Right renal pelvis (tissue), 4 donors: Measurements from ENCODE around the gene APBB2. TPM values are rescaled to one million over a fixed set of nuclear protein-coding genes. Genes with fewer than 3 reads are reported as not detected.
A peak's percentile ranks its signal among the peaks of the same experiment; 100 is the strongest.

Experiments
- DNase-seq, 4 donors: peaks; one replicate each; pipeline ENCODE4 v3.0.0-alpha.2; 2013; ENCODE audit warnings: low read depth in 4 of 4, low spot score in 3 of 4, missing footprints in 1 of 4
- polyA plus RNA-seq, 4 donors: library from polyadenylated mRNA; unstranded; fragments of 120-200 nt; gene quantifications; one replicate each; pipeline ENCODE4 v1.2.1, GENCODE V29; 2013; ENCODE audit not compliant: insufficient read length in 4 of 4

Gene APBB2
- polyA plus RNA-seq, 4 donors, result 43.8 to 55.1 (median 52.6) TPM

GRCh38 chr4:40881851-40882250 lies 332.5 kb downstream of the APBB2 start:
- DNase-seq, result no peak

DNA sequence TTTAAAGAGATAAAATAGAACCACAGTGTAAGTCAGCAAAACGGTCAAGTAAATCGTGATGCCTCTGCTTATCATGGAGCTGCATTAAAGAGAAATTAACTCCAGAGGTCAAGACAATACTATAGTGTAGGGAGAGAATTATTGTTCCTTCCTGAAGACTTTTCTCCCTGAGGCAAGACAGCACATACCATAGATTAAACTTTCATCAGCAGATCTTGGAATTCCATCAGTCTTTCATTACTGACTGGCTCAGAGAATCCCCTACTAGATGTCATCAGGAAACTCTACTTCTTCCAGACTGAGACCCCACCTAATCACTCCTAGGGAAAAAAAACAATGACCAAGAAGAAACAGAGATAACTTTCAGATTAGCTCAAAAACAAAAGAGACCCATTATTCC lies 333.2 kb downstream of the APBB2 start:
- no peak for DNase-seq

DNA sequence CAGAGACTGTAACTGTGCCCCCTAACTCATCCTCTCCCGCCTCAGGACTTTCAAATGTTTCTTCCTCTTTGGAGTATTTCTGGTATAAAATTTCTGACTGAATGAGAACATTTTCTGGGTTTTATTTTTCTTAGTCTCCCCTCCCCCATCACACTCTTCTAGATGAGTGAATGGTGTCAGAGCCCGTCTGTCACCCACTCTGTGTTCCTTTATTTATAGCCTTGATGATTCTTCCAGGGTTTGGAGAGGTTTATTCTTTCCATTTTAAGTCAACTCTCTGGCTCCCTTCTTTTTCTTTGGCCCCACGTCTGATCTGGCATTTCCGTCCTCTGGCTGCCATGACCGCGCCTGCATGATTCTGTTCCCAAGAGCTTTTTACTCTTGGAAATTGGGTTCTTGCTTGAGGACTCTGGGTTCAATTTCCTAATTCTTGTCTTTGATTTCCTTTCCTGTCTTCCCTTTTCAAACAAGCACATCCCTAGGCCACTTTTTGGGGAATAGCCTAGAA lies 335.7 kb downstream of the APBB2 start:
- no peak for DNase-seq

DNA sequence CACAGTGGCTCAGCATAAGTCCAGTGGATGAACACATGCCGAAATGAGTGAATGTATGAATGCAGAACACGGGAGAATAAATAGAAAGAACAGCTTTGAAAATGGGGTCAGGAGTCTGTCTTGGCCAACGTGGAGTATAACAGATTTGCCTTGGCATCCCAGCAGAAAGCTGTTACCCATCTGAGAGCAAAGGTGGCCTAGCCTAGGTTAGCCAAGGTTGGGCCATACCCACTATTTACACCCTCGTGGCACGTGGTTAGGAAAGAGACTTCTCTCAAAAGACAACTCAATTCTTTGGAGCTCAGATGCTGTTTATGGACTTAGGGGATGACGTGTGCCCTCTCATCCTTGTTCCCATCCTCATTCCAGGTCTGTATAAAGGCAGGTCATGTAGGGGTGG lies 337.3 kb downstream of the APBB2 start:
- no peak for DNase-seq

GRCh38 chr4:40875507-40876150 lies 338.7 kb downstream of the APBB2 start:
- DNase-seq, result no peak

DNA sequence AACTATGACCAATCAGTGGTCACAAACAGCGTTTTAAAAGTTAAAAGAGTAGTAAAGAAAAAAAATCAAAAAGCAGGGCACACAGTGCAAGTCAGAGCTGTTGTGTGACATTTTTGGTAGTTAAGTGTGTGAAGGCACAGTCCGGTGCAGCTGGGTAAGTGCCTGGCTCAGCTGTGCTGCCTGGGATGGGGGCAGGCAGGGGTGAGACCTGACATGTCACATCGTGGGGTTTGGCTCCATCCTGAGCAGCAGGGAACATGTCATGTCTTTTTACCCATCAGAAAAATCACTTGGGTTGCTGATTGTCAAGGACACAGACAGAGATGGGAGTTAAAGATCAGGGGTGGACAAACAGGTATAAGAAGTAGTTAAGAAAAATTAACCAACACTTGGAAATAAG lies 339.4 kb downstream of the APBB2 start:
- no peak for DNase-seq

GRCh38 chr4:40874331-40874730 lies 340.0 kb downstream of the APBB2 start:
- no peak for DNase-seq

- no peak for DNase-seq
Observed at GRCh38 chr4:40871695-40872250, 342.6 kb downstream of the APBB2 start.

DNA sequence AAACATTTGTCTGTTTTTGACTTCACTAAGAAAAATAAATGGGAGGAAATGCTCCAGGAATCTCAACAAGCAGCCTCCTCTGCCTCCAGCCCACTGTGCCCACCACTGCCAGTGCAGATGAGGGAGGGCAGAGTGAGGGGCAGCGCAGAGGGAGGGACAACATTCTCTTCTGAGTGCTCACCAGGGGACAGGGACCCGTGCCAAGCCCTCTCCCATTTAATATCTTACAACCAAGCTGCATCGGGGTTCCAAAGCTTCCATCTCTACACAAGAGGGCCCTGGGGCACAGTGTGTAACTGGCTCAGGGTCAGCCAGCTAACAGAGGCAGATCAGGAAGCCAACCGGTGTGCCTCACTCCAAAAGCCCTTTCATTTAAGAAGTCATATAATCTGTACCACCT lies 344.2 kb downstream of the APBB2 start:
- DNase-seq, result no peak

DNA sequence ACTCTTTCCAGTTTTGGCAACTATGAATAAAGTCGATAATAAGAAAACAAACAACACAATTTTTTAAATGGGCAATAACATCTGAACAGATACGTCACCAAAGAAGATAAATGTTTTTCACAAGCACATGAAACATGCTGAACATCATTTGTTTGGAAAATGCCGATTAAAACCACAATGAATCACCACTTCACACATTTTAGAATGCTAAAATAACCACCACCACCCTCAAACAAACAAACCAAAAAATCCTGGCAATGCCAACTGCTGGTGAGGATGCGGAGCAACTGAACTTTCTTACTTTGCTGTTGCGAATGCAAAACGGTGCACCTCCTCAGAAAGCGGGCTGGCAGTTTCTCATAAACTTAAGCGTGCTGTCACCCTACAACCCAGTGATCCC lies 348.6 kb downstream of the APBB2 start:
- no peak for DNase-seq

DNA sequence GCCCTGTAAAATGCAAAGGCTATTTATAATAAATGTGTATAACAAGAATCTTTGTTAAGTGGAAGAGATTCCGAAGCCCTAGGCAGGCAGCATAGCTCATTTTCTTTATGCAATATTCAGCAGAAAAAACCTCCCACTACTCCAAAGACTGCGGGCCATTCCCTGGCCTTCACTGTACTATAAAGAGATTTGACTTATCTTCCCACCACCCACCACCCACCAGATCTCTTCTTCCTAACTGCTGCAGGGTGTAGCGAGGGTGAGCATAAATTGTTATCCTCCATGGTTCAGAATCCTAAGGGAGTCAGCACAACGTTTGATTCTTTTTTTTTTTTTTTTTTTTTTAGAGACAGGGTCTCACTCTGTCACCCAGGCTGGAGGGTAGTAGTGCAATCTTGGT lies 349.8 kb downstream of the APBB2 start:
- no peak for DNase-seq

DNA sequence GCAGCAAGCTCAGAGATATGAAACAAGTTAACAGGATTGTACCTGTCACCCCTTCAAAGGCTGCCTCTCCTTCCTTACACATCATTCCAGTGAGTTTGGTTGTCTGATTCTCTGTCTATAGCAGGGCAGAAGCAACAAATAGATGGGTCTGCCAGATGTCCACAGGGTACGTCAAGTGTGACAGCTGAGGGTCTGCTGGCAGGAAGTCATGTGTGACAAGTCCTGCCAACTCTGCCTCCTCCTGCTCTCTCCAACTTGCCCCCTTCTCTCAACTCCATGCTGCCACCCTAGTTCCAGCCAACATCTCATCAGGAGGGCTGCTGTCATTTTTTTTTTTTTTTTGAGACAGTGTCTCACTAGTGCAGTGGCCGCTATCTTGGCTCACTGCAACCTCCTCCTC lies 355.4 kb downstream of the APBB2 start:
- DNase-seq, result no peak

DNA sequence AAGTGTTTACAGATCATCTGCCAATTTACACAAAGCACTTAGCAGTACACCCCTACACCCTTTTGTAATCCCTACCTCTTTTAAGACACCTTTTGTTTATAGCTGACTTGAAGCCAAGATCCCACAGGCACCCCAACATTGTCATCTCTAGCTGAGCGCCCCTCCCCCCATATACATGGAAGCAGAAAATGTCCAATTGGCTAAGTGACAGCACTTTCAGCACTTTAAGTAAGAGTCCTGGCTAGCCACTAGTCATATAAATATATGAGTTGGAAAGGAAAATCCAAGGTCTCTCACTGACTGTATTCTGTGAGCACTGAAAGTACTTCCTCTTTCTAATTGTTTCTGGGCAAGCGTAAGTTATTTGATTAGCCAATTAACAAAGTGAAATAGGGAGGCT lies 356.4 kb downstream of the APBB2 start:
- DNase-seq, result no peak

DNA sequence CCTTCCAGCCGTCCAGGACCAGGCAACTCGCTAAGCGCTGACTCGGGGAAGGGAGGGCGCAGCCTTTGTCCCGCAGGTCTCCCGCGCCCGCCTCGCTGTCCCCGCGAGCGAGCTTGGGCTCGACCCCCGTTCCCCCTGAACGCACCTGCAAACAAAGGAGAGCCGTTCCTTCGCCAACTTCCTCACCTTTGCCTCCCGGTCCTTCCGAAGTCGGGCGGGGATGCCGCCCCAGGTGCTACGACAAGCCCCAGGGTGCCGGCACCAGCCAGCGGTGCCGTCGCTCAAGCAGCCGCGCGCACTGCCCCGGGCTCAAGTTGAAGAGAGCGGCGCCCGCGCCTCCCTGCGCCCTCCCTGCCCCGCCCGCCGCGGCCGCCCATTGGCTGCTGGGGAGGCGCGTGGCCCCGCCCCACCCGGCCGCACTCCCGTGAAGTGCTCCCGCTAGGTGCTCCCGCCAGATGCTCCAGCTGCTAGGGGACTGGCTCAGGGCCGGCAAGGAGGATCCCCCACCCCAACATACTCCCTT lies 357.4 kb downstream of the APBB2 start:
- DNase-seq, result peak; percentile 60 to 72 (median 61)

GRCh38 chr4:40856277-40856839 lies 358.0 kb downstream of the APBB2 start:
- no peak for DNase-seq

GRCh38 chr4:40850496-40850895 lies 363.8 kb downstream of the APBB2 start:
- DNase-seq, result no peak

DNA sequence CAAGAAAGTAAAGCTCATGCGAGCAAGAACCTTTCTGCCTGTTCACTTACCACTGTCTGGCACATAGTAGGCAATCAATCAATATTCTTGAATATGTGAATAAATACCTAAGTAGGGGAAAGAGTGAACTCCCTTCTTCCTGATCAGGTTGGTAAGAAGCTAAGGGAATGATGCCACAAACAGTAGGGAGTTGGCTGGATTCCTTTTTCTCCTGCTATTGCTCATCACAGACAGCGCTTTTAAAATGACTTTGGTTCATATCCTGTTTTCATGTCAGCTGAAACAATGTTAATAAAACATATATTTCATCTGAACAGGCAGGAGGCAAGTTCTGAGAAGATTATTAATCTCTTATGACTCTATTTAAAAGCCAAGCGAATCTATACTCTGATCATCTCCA lies 365.4 kb downstream of the APBB2 start:
- no peak for DNase-seq

- no peak for DNase-seq
Observed at GRCh38 chr4:40848251-40848650, 366.1 kb downstream of the APBB2 start.

DNA sequence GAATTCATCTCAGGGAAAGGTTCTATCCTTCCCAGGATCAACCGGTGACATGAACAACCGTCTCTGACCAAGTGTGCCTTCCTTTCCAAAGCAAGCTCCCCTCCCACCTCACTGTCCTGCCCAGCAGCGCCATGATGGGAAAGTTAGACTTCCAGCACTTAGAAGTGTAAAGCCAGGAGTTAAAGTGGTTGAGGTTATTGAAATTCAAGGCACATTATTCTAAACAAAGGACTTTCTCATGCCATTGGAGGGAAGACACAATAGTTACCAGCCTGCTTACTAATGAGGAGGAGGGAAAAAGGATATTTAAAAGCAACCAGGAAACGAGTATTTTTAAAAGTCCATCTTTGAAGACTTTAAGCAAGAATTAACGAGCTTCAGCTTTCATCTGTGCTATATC lies 367.8 kb downstream of the APBB2 start:
- DNase-seq, result no peak

DNA sequence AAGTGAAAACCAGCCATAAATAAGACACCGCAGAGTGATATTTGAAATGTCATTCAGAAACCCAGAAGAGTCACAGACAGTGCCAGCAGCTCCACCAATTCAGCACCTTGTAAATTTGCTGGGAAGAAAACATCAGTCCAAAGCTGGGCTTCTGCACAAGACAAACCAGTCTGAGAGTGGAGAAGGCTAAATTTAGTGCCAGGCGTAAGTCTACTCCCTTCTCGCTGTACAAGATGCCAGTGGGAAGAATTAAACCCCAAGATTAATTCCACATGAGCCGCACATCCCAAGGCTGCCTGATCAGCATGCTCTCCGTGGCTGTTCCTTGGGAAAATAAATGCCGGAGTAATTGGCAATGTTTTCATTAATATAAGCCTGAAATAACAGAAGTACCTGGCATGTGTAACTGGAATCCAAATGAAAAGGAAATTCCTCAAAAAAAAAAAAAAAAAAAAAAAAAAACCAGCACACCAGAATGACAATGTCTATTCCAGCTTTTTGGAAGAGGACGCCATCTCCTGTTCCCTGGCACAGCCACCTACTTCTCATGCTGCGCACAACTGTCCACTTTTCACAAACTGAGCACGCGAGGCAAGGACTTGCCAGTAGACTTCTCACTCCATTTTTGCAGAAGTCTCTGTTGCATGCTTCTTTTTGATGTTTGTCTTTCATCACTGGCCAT lies 369.0 kb downstream of the APBB2 start:
- DNase-seq, result no peak

DNA sequence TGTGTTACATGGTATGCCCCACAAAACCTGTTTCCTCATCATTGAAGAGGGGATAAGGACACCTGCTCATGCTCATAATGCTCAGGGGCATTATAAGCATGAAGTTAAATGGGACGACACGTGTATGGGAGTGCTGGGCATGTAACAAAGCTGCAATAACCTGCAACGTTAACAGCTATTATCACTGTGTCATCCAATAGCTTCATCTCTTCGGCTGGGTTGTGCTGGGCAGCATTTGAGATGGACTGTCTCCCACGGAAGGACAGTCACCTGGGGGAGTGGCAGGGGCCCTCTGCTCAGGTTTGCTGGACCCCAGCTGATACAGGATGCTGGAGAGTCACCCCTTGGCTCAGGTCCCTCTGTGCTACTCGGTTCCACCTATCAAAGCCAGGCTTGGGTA lies 370.1 kb downstream of the APBB2 start:
- no peak for DNase-seq

DNA sequence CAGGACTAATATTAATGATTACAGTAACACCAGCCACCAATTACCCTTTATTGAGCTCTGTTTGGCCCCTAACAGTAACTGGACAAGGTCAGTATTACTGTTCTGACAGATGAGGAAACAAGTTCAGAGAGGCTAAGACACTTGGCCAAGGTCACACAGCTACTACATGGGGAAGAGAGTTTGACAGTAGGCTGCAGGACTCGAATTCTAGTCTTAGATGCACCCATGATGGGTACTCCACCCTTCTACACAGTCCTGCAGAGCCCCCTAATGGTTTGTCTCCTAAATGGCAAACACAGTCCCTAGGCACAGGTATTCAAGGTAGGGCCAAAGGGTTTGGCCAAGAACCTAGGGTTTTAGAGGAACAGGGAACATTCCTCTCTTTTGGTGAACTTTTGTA lies 370.6 kb downstream of the APBB2 start:
- DNase-seq, result no peak
